Endometrium (tissue), 2 donors: ENCODE measurements around the gene SOST.

Experiments used
- FAIRE-seq: peaks from 2 replicates; lab custom pipeline; 2012; peaks lifted over from hg19 to GRCh38; lab: Jason Lieb, UNC
- donor health status: control.
- donor health status: control.

Gene SOST

DNA sequence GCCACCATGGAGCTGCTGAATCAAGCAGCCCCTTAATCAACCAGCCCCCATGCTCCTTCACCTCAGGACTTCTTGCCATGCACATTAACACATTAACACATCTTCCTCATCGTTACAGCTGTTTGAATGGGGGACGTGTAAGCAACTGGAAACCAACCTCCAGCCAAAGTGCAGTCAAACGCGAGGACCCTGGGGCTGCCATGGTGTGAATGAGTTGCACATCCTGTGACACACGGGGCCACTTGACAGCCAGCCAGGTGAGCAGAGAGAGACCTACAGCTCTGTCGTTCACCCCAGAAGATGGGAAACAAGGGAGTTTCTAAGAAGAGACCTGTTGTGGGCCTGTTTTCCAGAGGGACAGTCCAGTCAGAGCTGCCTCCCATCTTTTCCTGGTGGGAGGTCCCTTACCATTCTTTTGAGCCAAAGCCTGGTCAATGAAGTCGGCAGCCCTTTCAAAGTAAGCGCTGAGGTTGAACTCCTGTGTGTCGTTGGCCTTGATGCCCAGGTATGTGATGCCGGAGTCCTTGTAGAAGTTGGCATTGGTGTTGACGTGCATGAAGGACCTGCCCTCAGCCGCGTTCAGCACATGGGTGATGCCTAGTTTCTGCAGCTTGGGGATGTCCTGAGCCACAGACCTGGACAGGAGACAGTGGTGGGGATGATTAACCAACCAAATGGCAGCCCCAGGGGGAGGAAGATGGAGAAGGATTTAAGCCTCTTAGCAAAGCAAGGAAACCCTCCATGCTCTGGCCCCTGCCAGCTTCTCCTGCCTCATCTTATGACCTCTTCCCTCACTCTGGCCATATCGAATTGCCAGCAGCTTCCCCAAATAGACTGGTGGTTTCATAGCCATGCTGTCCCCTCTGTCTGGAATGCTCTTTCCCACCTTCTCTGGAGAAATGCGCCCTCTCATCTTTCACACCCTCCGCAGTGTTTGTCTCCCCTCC lies 16.0 kb upstream of the SOST start:
- FAIRE-seq = no peak

DNA sequence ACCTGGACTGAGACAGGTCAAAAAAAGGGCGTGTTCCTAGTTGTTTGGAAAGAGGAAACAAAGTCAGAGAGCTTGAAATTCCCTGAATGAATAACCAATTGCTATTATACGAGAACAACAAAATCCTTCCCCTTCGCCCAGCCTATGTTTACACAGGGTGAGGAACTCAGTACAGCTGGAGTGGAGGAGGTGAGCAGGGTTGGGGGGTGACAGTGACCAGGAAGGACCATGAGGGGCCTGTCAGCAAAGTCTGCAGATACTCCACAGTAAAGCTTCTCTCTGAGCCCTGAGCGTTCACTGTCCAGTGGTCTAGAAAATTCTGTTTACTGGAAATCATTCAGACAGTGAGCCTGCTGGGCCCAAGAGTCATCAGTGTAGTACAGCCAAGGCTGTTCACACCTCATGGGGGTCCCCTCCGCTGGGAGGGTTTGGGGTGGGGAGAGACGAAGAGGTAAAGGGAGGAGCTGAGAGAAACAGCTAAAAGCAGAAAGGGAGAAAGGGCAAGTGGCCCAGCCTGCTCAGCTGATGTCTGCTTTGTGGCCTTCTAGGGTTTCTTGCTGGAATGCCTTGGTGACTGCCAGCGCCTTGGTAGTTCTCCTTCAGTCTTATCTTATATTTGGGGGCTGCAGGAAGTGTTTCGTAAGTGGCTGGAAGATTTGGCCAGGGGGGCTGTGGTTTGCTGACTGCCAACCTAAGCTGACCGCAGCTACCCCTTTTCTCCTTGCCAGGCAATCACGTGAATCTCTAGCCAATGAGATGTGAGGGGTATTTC lies 14.5 kb upstream of the SOST start:
- no peak for FAIRE-seq

DNA sequence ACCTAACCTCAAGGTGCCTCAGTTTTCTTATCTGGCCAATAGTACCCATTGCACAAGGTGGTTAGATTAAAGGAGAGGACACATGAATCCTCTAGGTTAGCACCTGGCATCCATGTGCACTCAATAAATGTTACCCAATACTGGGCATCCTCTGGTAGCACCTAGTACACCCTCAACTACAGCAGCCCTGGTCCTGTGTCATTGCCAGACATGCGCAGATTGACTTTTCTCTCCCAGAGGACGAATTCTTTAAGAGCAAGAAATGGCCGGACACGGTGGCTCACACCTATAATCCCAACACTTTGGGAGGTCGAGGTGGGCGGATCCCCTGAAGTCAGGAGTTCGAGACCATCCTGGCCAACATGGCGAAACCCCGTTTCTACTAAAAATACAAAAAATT lies 12.9 kb upstream of the SOST start:
- no peak for FAIRE-seq

DNA sequence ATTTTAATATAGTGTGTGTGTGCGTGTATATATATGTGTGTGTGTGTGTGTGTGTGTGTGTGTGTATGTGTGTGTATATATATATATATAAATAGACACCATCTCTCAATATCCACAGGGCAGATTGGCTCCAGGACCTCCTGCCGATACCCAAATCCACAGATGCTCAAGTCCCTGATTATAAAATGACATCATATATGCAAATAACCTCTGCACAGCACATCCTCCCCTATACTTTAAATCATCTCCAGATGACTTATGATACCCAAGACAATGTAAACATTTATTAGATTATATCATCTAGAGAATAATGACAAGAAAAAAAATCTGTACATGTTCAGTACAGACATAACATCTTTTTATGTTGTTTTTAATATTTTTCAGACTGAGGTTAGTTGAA lies 12.4 kb upstream of the SOST start:
- FAIRE-seq = no peak

DNA sequence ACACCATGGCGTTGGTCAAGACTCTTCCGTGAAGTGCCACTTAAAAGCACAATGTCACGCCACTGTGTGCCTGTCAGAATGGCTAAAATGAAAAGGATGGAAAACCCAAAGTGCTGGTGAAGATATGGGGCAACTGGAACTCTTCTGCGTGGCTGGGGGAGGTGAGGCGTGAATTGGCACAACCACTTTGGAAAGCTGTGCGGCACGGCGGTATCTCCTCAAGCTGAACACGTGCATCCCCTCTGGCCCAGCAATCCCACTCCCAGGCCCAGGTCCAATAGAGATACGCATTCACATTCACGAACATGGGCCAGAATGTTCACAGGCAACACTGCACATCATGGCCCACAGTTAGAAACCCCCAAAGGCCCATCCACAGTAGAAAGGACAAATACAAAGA lies 11.3 kb upstream of the SOST start:
- FAIRE-seq = no peak

DNA sequence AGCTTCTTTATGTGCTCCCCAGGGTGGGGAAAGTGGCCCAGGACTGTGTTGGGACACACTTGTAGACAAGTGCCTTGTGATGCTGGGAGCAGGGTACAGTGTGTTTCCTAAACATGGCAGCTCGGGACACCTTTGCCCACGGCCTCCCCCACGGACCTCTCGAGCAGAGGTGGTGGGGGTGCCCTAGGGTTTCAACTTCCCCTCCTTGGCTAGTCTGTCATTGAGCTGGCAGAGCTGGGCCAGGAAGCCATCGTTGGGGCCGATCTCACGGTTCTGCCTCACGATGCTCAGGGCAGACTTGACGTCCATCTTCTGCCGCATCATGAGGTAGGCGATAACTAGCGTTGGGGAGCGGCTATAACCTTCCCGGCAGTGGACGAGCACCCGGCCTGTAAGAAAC lies 10.8 kb upstream of the SOST start:
- no peak for FAIRE-seq

DNA sequence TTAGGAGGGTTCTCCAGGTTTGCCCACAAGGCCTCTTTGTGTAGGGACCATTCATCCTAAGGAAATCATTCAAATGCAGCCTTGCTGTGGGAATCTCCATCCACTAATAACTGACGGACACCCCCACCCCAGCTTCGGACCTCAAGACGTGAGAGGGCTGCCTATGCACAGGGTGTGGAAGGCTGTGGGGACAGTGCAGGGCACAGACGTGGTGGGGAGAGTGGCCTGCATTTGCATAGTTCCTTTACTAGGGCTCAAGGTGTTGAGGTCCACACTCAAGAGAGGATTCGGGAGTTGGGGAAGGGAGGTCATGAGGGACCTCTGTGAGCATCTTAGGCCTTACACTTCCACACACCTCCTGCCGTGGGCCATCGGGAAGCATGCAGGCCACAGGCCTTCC lies 10.4 kb upstream of the SOST start:
- FAIRE-seq = no peak

DNA sequence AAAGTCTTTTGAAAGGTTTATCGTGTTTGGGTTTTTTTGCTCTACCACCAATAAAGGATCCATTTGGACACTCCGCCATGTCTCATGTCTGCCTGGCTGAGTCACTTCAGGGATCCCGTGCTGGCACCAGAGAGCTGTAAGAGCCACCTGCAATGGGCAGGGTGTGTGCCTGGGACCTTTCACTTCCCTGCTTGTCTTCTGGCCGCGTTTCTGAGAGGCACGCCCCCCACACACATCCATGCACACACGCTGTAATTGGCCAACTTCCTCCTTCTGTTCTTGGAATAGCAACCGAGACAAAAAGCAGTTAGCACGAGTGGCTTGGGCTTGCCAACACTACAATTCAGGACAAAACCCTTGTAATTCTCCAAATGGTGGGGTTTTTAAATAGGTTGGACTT lies 9.8 kb upstream of the SOST start:
- FAIRE-seq = no peak

DNA sequence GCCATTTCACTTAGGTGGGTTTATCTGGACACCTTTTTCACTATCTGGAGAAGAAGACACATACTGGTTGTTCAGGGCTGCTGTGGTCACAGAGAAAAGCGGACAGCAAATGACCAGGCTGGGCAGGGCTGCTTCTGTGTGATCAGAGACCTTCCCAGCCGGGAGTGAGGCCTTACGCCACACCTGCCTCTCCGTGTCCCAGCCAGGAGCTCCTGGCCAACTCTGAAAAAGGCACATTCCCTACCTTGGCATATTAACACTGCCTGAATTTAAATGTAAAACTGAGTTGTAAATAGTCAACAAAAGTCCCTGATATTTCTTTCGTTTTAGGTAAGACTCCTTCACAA lies 9.1 kb upstream of the SOST start:
- no peak for FAIRE-seq

DNA sequence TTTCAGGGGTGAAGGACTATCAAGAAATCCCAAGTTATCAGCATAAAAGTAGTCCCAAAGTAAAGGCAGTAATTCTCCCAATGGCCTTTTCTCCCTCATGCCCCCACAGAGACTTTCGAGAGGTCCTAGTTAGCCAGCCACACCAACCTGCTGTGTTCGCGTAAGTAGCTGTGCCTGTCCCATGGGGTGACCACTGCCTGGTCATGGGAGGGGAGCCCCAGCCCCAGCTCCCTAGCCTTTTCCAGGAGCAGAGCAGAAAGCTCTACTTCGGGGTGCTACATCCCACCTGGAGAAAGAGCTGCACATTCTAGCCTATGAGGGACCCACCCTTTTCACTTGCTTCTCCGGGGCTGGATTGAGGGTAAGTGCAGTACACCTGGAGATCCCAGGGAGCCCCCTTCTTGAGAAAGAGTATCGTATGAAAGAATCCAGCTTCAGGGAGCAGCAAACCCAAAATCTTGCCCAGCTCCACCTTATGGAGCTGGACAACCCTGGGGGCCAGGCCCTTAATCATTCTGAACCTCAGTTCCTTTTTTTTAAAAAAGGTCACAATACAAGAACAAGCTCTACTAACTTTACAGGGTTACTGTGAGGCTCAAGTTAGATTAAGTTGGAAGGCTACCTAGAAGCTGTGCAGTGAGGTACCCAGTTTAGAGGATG lies 8.6 kb upstream of the SOST start:
- FAIRE-seq = no peak

DNA sequence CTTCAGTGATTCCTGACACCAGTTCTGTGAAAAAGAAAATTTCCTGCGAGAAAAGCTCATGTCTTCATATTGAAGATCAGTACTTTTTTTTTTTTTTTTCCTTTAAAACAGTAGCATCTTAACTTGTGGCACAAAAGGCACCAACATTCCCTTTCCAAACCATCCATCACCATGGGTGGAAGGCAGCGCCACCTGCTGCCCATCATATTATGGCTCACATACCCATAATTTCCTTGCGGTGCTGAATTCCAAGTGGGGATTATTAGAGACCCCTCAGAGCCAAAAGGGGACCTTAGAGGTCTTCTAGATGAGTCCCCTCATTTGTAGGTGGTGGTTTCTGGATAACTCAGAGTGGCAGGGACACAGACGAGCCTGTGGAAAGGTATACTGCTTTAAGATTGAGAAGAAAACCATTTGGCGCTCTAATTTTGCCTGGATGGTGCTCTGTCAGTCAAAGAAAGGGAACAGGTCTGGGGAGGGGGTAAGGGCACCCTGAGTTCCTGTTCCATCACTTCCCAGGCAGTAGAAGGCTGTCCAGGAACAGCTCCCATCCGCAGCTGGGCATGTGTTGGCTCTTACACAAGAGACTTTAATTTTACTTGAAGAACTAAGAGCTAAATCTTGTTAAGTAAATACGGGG lies 7.9 kb upstream of the SOST start:
- FAIRE-seq = no peak

DNA sequence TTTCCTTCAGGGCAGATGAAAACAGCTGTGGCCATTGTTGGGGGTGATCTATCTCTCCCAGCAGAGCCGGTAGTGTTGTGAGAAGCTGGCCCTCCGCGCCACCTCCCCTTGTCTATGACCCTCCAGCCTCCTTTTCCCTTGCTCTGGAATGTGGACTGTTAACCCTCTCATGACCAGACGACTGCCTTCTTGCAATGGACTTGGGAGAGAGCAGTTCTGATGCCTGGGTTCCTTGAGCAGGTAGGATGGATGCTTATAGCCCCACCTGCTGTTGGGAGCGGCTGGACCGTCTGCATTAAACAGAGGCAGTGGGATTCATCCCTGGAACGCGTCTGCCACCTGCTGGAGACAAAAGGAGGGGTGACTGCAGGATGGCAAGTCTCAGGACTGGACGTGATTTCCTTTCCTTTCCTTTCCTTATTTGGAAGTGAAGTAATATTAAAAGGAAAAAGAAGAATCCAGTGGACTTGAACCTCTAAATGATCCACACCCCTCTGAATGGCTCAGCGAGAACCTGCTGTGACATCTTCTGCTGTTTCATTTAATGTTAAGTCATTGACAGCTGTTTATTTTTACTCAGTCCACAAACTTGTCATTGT lies 1.8 kb upstream of the SOST start:
- peak; percentile 73 for FAIRE-seq

DNA sequence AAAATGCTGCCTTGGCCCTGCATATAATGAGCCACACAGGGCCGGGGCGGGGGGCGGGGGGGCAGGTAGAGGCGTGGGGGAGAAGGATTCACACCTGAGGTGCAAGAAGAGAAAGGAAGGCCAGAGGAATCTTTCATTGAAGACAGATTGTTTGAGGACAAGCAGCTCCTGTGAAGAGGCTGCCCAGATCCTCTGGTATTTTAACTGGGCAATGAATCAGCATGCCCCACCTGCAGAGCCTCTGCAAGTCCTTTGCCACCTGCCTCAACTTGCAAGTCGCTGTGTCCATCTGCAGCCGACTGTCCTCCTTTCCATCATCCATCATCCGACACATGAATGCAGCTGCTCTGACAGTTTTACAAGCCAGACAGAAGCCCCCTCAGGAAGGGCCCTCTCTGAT lies 1.2 kb upstream of the SOST start:
- FAIRE-seq = no peak

DNA sequence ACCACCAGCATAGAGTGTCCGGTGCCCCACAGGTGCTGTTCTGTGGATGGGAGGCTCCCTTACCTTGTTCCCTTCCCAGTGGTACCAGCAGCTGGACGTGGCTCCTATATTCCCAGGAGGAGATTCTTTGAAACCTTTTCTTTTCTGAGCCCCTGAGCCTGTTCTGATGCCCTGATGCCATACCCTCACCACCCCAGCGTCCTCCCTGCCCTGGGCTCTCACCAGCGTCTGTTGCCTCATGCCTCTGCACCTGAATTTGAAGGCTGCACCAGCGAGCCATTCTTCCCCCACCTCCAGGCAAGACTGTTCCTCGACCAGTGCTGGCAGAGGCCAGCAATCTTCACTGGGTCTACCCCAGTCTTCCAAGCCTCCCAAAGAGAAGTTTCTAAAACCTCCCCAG lies 505 bp downstream of the SOST start:
- FAIRE-seq = no peak

DNA sequence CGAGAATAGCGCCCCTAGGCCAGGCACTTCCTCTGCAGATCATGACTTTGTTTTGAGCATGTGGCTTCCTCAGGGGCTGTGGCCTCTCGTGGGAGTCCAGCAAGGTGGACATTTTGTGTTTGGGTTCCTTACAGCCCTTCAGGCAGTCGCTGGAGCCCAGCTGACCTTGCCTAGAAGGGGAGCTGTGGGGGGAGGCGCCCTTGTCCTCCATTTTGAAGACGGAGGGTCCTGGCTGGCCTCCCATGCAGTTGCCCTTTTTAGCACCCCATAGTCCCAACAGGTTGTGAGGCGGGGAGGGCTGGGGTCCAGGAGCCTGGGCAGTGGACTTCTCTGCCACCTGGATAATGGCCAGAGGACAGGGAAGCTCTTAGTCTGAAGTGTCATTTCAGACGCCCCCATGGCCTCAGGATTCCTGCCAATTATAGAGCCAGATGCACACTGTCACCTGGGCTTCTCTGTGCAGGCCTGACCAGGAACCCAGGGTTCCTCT lies 1.4 kb downstream of the SOST start:
- no peak for FAIRE-seq

DNA sequence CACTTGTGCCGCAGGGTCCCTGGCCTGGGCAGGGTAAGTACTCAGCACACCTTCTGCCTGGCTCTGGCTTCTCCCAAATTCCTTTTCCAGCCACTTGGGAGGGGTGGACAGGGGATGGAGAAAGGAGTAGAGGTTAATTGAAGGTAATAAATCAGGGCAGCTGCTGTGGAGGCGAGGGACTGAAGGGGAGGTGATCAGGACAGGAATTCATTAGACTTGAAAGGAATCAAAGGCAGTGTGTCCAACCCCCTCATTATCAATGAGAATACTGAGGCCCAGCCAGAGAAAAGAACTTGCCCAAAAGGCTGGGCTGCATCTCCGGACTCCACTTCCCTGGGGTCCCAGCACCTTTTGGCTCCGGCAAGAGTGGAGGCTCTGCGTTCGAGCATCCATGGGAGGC lies 2.4 kb downstream of the SOST start:
- no peak for FAIRE-seq

DNA sequence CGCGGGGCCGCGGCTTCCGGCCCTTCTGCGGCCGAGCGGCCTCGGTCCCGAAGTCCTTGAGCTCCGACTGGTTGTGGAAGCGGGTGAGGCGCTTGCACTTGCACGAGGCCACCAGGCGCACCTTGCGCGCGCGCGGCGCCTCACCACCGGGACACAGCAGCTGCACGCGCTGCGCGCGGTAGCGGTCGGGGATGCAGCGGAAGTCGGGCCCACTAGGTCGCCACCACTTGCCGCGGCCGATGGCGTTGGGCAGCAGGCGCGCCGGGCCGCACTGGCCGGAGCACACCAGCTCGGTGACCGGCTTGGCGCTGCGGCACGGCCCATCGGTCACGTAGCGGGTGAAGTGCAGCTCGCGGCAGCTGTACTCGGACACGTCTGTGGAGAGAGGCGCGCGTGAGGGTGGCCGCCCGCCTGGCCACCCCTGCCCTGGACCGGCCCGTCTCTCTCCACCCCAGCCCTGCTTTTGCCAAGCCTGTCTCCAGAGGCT lies 3.2 kb downstream of the SOST start:
- FAIRE-seq = no peak

DNA sequence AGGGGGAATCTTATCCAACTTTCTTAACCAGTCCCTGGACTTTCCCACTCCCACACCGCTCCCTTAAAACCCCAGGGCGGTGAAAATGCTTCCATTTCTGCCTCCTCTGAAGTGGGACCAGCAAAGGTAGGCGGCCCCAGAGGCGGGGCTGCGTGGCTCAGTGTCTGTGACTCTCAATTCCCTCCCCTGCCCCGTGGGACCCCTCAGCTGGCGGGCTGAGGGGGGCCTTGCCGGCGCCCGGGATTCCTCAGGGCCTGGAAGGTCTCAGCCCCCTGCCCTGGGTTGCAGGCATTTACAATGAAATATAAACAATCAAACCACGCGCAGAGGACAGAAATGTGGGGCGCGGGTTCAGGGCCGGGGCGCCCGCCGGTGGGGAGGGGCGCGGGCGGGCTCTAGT lies 3.6 kb downstream of the SOST start:
- no peak for FAIRE-seq

DNA sequence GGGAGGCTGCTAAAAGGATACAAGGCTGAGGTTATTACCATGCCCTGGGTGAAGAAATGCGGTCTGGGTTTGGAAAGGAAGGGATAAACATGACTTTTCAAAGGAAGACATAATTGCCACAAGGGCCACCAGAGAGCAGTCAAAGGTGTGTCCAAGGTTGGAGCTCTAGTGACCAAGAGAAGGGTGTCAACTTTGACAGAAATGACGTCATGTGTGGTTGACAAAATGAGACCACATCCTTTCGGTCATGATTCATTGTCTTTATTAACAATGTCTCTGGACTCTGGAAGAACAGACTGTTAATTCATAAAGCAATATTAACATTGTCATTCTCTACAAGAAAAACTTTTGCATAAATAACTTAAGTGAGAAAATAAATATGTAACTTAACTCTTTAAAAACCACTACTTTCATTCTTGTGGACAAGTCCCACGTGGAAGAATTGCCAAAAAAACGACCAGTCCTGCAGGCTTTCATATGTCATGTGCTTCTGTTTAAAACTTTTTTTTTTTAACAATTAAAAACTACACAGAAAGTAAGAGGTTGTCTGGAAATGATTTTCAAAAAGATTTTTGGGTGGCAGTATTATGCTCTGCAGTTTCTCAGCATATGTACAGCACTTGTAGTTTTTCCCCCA lies 5.0 kb downstream of the SOST start:
- FAIRE-seq = no peak

DNA sequence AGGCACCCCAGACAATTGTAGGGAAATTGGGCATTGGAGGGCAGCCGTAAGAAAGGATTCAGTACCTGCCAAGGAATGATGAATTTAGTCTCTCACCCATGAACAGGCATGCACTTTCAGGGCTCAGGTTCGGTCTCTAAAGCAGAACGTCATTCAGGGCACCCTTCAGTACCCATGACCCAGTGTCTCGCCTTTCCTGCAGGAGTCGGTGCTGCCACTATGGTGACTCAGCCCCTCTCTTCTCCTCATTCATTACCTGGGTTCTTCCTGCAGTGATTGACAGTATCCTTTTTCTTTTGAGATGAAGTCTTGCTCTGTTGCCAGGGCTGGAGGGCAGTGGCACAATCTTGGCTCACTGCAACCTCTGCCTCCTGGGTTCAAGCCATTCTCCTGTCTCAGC lies 8.4 kb downstream of the SOST start:
- FAIRE-seq = no peak

DNA sequence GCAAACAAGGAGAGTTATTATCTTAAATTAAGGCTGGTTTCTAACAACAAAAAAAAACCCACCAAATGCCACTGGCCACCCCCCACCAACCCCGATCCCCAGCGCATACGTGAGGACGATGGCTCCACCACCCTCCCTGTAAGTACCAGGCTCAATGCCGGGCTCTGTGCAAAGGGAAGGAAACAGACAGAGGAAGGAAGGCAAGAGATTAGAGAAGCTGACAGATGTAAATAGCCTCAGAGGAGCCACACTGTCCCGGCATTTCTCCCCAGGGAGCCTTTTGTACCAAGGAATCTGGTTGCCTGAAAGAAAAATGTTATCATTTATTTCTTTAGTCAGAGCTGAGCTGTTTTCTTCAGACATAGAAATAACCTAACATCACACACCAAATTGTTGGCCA lies 13.1 kb downstream of the SOST start:
- FAIRE-seq = no peak
